GM12878 (cell line): ENCODE measurements around the gene SPCS1. TPM values are rescaled to one million over a fixed set of nuclear protein-coding genes. Genes with fewer than 3 reads are reported as not detected.

Experiments
- BACH1 ChIP-seq: fragments of 450-650 bp; IDR thresholded peaks from 2 replicates; pipeline ENCODE4 v1.6.1; 2017; ENCODE audit warnings: mild to moderate bottlenecking, borderline replicate concordance
- CUX1 ChIP-seq: IDR thresholded peaks from 2 replicates; pipeline ENCODE4 v1.6.1; 2012; ENCODE audit warnings: improper control_type of control experiment, low read depth, low read length; ENCODE audit not compliant: insufficient replicate concordance
- ESRRA ChIP-seq: IDR thresholded peaks from 2 replicates; pipeline ENCODE4 v1.6.1; 2012; ENCODE audit warnings: mild to moderate bottlenecking, low read length, improper control_type of control experiment
- HSF1 ChIP-seq: fragments of 150-350 bp; IDR thresholded peaks from 2 replicates; pipeline ENCODE4 v1.6.1; 2014; ENCODE audit warnings: mild to moderate bottlenecking, low read depth, low read length
- KLF5 ChIP-seq: fragments of 450-650 bp; IDR thresholded peaks from 2 replicates; pipeline ENCODE4 v1.6.1; 2014; ENCODE audit warnings: mild to moderate bottlenecking; ENCODE audit not compliant: partially characterized antibody
- MLLT1 ChIP-seq: fragments of 450-650 bp; IDR thresholded peaks from 2 replicates; pipeline ENCODE4 v1.6.1; 2016; ENCODE audit warnings: mild to moderate bottlenecking
- MYC ChIP-seq: IDR thresholded peaks from 2 replicates; pipeline ENCODE4 v1.6.1; 2011; ENCODE audit warnings: mild to moderate bottlenecking, low read length, moderate library complexity, inconsistent platforms; ENCODE audit not compliant: insufficient read depth, insufficient replicate concordance, insufficient read length, severe bottlenecking
- RB1 ChIP-seq: fragments of 450-650 bp; formaldehyde crosslinking; IDR thresholded peaks from 2 replicates; pipeline ENCODE4 v1.6.1; 2017; ENCODE audit warnings: mild to moderate bottlenecking, borderline replicate concordance
- RUNX3 ChIP-seq: IDR thresholded peaks from 2 replicates; pipeline ENCODE4 v1.6.1; 2012; ENCODE audit warnings: low read length, inconsistent platforms
- SIX5 ChIP-seq: IDR thresholded peaks from 2 replicates; pipeline ENCODE4 v1.6.1; 2011; ENCODE audit warnings: mild to moderate bottlenecking, low read depth, low read length, moderate library complexity; ENCODE audit not compliant: severe bottlenecking
- SP1 ChIP-seq: IDR thresholded peaks from one replicate; pipeline ENCODE4 v1.6.1; 2011; ENCODE audit warnings: low read depth, low read length
- ZBTB4 ChIP-seq: fragments of 450-650 bp; formaldehyde crosslinking; IDR thresholded peaks from 2 replicates; pipeline ENCODE4 v1.4.0; 2022; ENCODE audit warnings: mild to moderate bottlenecking, moderate library complexity
- ZNF592 ChIP-seq: fragments of 450-650 bp; IDR thresholded peaks from 2 replicates; pipeline ENCODE4 v1.6.1; 2017; ENCODE audit warnings: mild to moderate bottlenecking, moderate library complexity
- polyA plus RNA-seq, 11 experiments: library from polyadenylated mRNA; depleted of rRNA in 4 of 11; unstranded in 6 of 11; stranded (reverse) in 5 of 11; fragments of >200 nt; fragmentation: Nextera tagmentation in 4 of 11; fragmentation: Illumina TruSeq in 1 of 11; extraction: Ambion mirVana in 4 of 11; extraction: Trizol in 1 of 11; gene quantifications; 1 replicate in 1 of 11; 2 replicates in 10 of 11; pipeline versions ENCODE4 v1.2.1 to v1.2.3, GENCODE V29; 2011 to 2016; ENCODE audit warnings: inconsistent platforms in 2 of 11, missing spikeins in 2 of 11, low read depth in 1 of 11
- total RNA-seq, 4 experiments: library from RNA; depleted of rRNA in 3 of 4; stranded (reverse); fragments of >200 nt in 3 of 4; fragmentation: Illumina TruSeq in 1 of 4; extraction: Trizol in 1 of 4; gene quantifications; 2 replicates each; pipeline versions ENCODE4 v1.2.1 to v1.2.3, GENCODE V29; 2013 to 2021

Gene SPCS1
- total and polyA plus RNA-seq, 10 of the 15 experiments (the other 5 are each of a cell fraction or from before 2014, with no cell fraction given), result 107 to 994 (median 233) TPM

GRCh38 chr3:52682016-52682415 lies 23.9 kb upstream of the SPCS1 start (continued):
- no peak for TF ChIP-seq CUX1
- TF ChIP-seq MYC, result no peak
- no peak for TF ChIP-seq ZNF592
- TF ChIP-seq KLF5, result no peak
- no peak for TF ChIP-seq BACH1
- no peak for TF ChIP-seq SP1
- no peak for TF ChIP-seq RB1
- no peak for TF ChIP-seq SIX5
- TF ChIP-seq ZBTB4 (CRISPR knock-in tag), result no peak
- no peak for TF ChIP-seq MLLT1
- TF ChIP-seq HSF1, result no peak
- TF ChIP-seq RUNX3, result peak; percentile 62; the same call in 1 of the 2 replicates
- no peak for TF ChIP-seq ESRRA
